Activated CD4-positive, alpha-beta memory T cell treated with anti-CD3 and anti-CD28 coated beads, Interleukin-2, amount 10 ng/mL, durations not matched to agents 7 days and 5 days (primary cell): ENCODE data around the gene MEF2B. TPM values are rescaled to one million over a fixed set of nuclear protein-coding genes. Genes with fewer than 3 reads are reported as not detected.
A peak's percentile ranks its signal among the peaks of the same experiment; 100 is the strongest.

Experiments used
- CTCF ChIA-PET: fragments of 350-600 bp; sonication (Branson Sonifier 250); formaldehyde crosslinking; loops from one replicate; lab custom pipeline; 2021; ENCODE audit warnings: antibody characterized with exemption, inconsistent platforms; lab: Charles Lee
- POLR2A ChIA-PET: fragments of 350-600 bp; sonication (Branson Sonifier 250); formaldehyde crosslinking; loops from one replicate; lab custom pipeline; 2021; ENCODE audit warnings: antibody characterized with exemption; lab: Charles Lee
- DNase-seq: peaks from one replicate; pipeline ENCODE4 v3.0.0-alpha.2; 2020
- H3K27ac Mint-ChIP-seq: one replicate; pipeline ENCODE4 v1.8.0; 2021; ENCODE audit warnings: mild to moderate bottlenecking, mixed read lengths
- H3K27me3 Mint-ChIP-seq: one replicate; pipeline ENCODE4 v1.8.0; 2021; ENCODE audit warnings: mixed read lengths
- H3K36me3 Mint-ChIP-seq: one replicate; pipeline ENCODE4 v1.8.0; 2021; ENCODE audit warnings: low read depth, mixed read lengths
- H3K4me1 Mint-ChIP-seq: one replicate; pipeline ENCODE4 v1.8.0; 2021; ENCODE audit warnings: mixed read lengths
- H3K4me3 Mint-ChIP-seq: one replicate; pipeline ENCODE4 v1.8.0; 2021; ENCODE audit warnings: mild to moderate bottlenecking, mixed read lengths
- H3K9me3 Mint-ChIP-seq: one replicate; pipeline ENCODE4 v1.8.0; 2021; ENCODE audit warnings: mixed read lengths
- total RNA-seq, 2 experiments: library from RNA; stranded (reverse); gene quantifications; one replicate each; pipeline ENCODE4 v1.2.3, GENCODE V29; 2021

MEF2B gene
- total RNA-seq, 2 experiments from 2014 or later: 1.6 to 5.4 TPM

DNA sequence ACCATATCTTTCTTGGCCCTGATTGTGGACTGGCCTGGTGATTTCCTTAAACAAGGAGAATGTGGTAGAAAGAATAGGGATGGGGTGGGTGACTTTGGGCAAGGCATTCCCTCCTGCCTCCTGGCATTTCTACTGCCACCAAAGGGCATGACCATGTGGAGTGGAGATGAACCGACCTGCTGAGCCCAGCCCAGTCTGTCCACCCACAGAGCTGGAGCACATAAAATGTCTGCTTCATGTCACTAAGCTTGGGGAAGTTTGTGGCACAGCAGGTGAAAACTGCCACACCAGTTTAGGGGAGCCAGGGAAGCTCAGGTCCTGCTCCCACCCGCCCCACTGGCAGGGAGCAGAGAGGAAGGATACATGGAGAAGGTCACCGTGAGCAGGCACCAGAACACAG, 38.1 kb downstream of the MEF2B start:
- H3K27ac Mint-ChIP-seq: no peak overlapping the region
- no peak for DNase-seq
- H3K27me3 Mint-ChIP-seq: no peaks in the 10 kb centered on the region
- H3K36me3 Mint-ChIP-seq: peaks cover 10% of the 10 kb centered on the region
- ChIA-PET POLR2A (no interaction called here), CTCF (no interaction called here)
- peaks cover 9% of the 10 kb centered on the region for H3K9me3 Mint-ChIP-seq
- H3K4me1 Mint-ChIP-seq: peaks cover 5% of the 10 kb centered on the region
- H3K4me3 Mint-ChIP-seq: no peak overlapping the region

DNA sequence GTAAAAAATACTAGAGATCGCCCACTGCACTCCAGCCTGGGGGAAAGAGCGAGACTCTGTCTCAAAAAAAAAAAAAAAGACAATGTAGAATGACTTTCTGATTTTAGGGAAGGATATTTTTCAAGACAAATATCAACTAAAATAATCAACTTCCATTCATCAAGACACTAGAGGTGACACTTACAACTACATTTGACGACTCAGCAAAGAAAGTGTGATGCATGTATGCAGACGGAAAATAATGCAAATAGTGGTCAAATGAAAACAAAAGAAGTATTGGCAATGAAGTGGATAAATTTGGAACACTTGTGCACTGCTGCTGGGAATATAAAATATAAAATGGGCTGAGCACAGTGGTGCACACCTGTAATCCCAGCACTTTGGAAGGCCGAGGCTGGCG, 44.0 kb downstream of the MEF2B start:
- Mint-ChIP-seq H3K36me3 (peaks cover 12% of the 10 kb centered on the region), H3K27ac (no peak overlapping the region), H3K4me3 (no peak overlapping the region), H3K4me1 (no peaks in the 10 kb centered on the region), H3K27me3 (no peaks in the 10 kb centered on the region), H3K9me3 (peaks cover 9% of the 10 kb centered on the region)
- POLR2A ChIA-PET: no interaction called here
- DNase-seq: no peak
- CTCF ChIA-PET: no interaction called here

GRCh38 chr19:19123386-19123785, 46.7 kb downstream of the MEF2B start:
- Mint-ChIP-seq H3K4me3 (no peak overlapping the region), H3K4me1 (no peaks in the 10 kb centered on the region), H3K27ac (no peak overlapping the region), H3K36me3 (peaks cover 16% of the 10 kb centered on the region), H3K27me3 (no peaks in the 10 kb centered on the region), H3K9me3 (peaks cover 9% of the 10 kb centered on the region)
- CTCF ChIA-PET: interaction anchor here (0.9 to 1.6 kb wide), 3 partner anchors 10 to 60 kb away, joined by 3 to 5 read pairs (median 4); no protein-coding TSS in a partner anchor
- DNase-seq: no peak
- POLR2A ChIA-PET: interaction anchor here (0.6 kb wide), 1 partner anchor 358 kb away, joined by 3 read pairs; no protein-coding TSS in a partner anchor

DNA sequence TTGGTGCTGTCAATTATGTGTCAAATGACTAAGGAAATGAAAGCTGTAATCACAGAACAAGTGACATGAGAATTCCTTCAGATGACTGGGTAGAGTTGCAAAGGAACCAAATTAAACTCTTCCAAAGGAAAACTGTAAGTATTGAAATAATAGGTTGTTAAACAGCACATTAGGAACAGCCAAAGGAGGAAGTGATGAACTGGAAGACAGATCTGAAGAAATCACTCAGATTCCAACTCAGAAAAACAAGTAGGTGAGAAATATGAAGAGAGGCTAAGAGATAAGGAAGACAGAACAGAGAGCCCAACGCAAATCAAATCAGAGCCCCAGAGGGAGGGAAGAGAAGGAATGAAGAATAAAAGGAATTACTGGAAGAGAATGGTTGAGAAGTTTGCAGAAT, 47.2 kb downstream of the MEF2B start:
- no peak overlapping the region for H3K27ac Mint-ChIP-seq
- POLR2A ChIA-PET: interaction anchor here (0.6 kb wide), 1 partner anchor 357 kb away, joined by 3 read pairs; no protein-coding TSS in a partner anchor
- H3K4me3 Mint-ChIP-seq: no peak overlapping the region
- H3K36me3 Mint-ChIP-seq: peaks cover 15% of the 10 kb centered on the region
- peaks cover 8% of the 10 kb centered on the region for H3K9me3 Mint-ChIP-seq
- H3K4me1 Mint-ChIP-seq: no peaks in the 10 kb centered on the region
- DNase-seq: no peak
- no peaks in the 10 kb centered on the region for H3K27me3 Mint-ChIP-seq
- CTCF ChIA-PET: interaction anchor here (0.9 to 1.6 kb wide), 3 partner anchors 11 to 60 kb away, joined by 3 to 5 read pairs (median 4); no protein-coding TSS in a partner anchor

DNA sequence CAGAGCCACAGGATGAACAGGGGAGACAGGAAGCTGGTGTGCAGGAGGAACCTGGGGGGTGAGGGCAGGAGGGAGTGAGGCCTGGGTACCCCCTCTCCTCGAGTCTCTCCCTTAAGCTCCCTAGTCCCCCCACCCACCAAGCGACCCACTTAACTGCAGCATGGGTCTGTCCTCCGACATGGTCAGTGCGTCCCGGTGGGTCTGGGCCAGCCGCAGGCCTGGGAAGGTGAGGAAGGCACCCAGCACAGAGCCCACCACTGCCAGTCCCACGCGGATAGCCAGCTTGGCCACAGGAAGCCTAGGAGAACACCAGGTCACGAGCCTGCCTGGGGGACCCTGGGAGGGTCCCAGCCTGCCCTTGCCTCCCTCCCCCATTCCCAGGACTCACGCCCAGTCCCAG, 48.7 kb downstream of the MEF2B start:
- Mint-ChIP-seq H3K9me3 (peaks cover 7% of the 10 kb centered on the region), H3K4me1 (no peaks in the 10 kb centered on the region), H3K36me3 (peaks cover 13% of the 10 kb centered on the region), H3K27ac (no peak overlapping the region), H3K4me3 (no peak overlapping the region), H3K27me3 (no peaks in the 10 kb centered on the region)
- no peak for DNase-seq
- CTCF ChIA-PET: no interaction called here
- POLR2A ChIA-PET: no interaction called here

GRCh38 chr19:19120308-19121231, 49.5 kb downstream of the MEF2B start:
- Mint-ChIP-seq H3K27ac (no peak overlapping the region), H3K4me3 (no peak overlapping the region), H3K4me1 (no peaks in the 10 kb centered on the region), H3K36me3 (peaks cover 13% of the 10 kb centered on the region), H3K27me3 (no peaks in the 10 kb centered on the region), H3K9me3 (peaks cover 7% of the 10 kb centered on the region)
- CTCF ChIA-PET: no interaction called here
- POLR2A ChIA-PET: no interaction called here
- no peak for DNase-seq

DNA sequence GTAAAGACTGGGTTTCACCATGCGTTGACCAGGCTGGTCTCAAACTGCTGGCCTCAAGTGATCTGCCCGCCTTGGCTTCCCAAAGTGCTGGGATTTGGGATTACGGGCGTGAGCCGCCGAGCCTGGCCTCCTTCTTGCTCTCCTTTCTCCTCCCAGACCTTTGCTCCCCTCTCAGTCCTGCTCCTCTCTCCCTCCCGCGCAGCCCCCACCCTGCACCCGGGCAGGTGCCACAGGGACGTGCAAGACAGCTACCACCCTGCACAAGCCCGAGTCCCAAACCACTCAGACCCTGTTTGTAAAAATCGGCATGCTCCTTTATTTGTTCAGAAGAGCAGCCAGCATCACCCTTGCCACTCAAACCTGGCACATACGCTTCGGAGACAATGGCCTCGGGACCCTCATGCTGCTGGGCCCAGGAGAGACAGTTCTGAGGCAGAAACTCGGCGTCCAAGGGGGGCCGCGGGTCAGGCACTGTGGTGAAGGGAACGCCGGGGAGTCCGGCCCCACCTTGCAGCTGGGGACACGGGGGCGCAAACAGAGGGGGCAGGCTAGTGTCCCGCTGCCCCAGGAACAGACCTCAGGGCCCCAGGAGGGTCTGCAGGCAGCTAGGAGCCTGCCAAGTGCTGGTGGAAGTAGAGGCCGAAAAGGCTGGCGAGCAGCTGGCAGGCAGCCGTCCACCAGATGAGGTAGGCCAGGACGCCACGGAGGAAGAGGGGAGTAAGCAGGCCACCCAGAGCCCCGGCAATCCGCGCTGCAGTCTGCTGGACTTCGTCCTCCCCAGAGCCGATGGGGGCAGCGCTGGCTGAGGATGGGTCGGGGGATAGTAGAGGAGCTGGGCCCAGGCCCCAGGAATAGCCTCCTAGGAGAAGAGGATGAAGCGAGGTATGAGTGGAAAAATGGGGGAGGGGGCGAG, 50.5 kb downstream of the MEF2B start:
- Mint-ChIP-seq H3K27me3 (no peaks in the 10 kb centered on the region), H3K27ac (no peak overlapping the region), H3K4me3 (no peak overlapping the region), H3K36me3 (peaks cover 13% of the 10 kb centered on the region), H3K4me1 (no peaks in the 10 kb centered on the region), H3K9me3 (peaks cover 7% of the 10 kb centered on the region)
- no peak for DNase-seq
- CTCF ChIA-PET: no interaction called here
- POLR2A ChIA-PET: no interaction called here

DNA sequence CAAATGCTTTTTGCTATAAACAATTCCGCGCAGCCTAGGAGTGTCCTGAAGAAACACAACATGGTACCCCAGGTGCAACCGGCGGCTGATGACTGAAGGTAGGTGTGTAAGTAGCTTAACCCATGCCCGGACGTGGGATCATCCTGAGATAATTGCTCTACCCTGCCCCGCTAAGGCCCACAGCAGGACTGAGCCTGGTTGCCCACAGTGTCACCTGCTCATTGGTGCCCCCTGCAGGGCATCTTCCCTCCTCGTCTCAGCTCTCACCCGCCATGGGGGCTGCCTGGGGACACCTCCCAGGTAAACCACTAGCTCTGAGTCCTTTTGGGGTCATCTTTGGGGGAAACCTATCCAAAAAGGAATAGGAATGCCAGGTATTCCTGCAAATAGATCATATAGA, 54.1 kb downstream of the MEF2B start:
- Mint-ChIP-seq H3K36me3 (peaks cover 4% of the 10 kb centered on the region), H3K27me3 (no peaks in the 10 kb centered on the region), H3K27ac (no peak overlapping the region), H3K4me3 (no peak overlapping the region), H3K4me1 (no peaks in the 10 kb centered on the region), H3K9me3 (no peaks in the 10 kb centered on the region)
- CTCF ChIA-PET: interaction anchor here (0.6 to 2.4 kb wide), 4 partner anchors 14 to 328 kb away, joined by 3 to 12 read pairs (median 6); partner anchors contain the start of gene SLC25A42
- DNase-seq: peak; percentile 59
- POLR2A ChIA-PET: interaction anchor here (1.4 kb wide), 1 partner anchor 197 kb away, joined by 3 read pairs; the partner anchor contains the start of genes COPE and DDX49

DNA sequence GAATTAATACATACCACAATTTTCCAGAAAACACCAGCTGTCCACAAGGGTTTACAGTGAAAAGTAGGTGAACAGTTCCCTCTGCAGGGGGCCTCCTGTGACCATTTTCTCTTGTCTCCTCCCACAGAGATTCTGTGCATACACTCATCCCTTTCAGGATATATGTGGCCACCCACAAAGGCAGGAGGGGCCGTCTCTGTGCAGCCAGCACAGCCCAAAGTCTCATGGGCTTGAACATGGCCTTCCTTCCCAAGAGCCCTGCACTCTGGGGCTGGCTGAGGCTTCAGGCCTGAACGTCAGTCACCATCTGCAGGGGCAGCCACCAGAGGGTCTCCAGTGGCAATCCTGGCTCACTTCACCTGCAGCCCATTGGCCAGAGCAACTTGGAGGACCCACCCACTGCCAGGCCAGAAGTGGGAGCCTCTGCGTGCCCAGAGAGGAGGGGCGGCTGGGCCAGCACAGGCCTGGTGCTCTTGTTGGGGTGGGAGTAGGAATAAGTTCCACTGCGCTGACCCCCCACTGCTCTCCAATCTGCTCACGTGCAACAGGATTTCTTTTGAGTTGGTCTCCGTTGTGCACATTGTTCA, 56.9 kb downstream of the MEF2B start:
- H3K4me3 Mint-ChIP-seq: no peak overlapping the region
- no peaks in the 10 kb centered on the region for H3K36me3 Mint-ChIP-seq
- H3K4me1 Mint-ChIP-seq: no peaks in the 10 kb centered on the region
- ChIA-PET POLR2A (interaction anchor here (0.7 kb wide), 1 partner anchor 257 kb away, joined by 3 read pairs; no protein-coding TSS in a partner anchor), CTCF (interaction anchor here (0.6 to 0.7 kb wide), 2 partner anchors 26 to 371 kb away, joined by 3 to 5 read pairs; no protein-coding TSS in a partner anchor)
- H3K27me3 Mint-ChIP-seq: no peaks in the 10 kb centered on the region
- H3K9me3 Mint-ChIP-seq: no peaks in the 10 kb centered on the region
- H3K27ac Mint-ChIP-seq: no peak overlapping the region
- no peak for DNase-seq

DNA sequence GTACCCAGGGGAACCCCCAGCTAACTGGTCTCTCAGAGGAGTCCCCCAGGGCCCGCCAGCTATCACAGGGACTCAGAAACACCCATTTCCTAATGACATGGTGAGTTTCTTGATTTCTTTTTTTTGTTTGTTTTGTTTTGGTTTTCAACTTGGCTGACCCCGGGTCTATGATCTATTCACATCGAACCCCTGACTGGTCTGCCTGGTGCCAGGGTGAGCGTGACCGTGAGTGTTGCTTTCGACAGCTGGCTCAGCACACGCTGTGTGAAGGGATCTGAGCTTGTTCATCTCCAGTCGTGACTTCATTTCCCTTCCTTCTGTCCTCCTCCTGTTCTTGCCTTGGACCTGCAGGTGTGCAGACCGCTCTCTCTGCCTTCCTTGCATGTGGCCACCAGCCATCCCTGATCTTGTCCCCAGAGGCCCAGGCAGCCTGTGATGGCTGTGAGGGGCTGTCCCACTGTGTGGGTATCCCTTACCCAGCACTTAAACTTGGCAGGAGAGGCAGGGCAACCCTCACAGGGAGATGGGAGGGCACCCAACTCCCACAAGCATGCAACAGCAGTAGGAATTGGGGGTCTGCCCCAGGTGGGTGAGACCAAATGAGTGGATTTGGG, 58.0 kb downstream of the MEF2B start:
- Mint-ChIP-seq H3K4me3 (no peak overlapping the region), H3K27me3 (no peaks in the 10 kb centered on the region), H3K4me1 (no peaks in the 10 kb centered on the region), H3K27ac (no peak overlapping the region), H3K9me3 (no peaks in the 10 kb centered on the region), H3K36me3 (no peaks in the 10 kb centered on the region)
- ChIA-PET CTCF (no interaction called here), POLR2A (no interaction called here)
- DNase-seq: no peak

- H3K36me3 Mint-ChIP-seq: no peaks in the 10 kb centered on the region
- H3K9me3 Mint-ChIP-seq: no peaks in the 10 kb centered on the region
- no peak overlapping the region for H3K27ac Mint-ChIP-seq
- ChIA-PET POLR2A (no interaction called here), CTCF (no interaction called here)
- H3K27me3 Mint-ChIP-seq: no peaks in the 10 kb centered on the region
- no peaks in the 10 kb centered on the region for H3K4me1 Mint-ChIP-seq
- H3K4me3 Mint-ChIP-seq: no peak overlapping the region
- no peak for DNase-seq
Measured at GRCh38 chr19:19111136-19111835, 58.8 kb downstream of the MEF2B start.
